ENCODE measurements around the gene KCTD2.

DNA sequence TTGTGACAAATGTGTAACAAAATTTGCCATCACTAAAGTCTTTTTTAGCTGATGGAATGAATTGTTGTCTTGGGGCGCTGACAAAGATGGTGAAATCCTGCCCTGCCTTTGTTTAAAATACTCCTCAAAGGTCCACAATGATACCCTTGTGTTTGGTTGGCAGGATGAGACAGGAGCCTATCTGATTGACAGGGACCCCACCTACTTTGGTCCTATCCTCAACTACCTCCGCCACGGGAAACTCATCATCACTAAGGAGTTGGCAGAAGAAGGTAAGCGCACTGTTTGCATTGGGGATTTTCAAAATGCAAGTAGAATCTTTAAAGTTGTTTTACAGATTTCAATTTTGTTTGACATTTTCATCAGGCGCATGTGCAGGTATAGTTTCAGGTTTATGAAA lies 2.0 kb downstream of the KCTD2 start:
- TF ChIP-seq POLR2AphosphoS5 (IDR thresholded peaks at IDR 0.05) (no peak), CTCF (IDR thresholded peaks at IDR 0.05) (no peak)
